HFF-Myc (cell line): ENCODE results near the gene BLCAP.

ENCODE experiments used
- DNase-seq: peaks from one replicate; pipeline ENCODE4 v3.0.0-alpha.2; 2011; ENCODE audit warnings: low read depth; ENCODE audit errors: extremely low read depth
- H3K4me3 ChIP-seq: replicated peaks from 2 replicates; pipeline ENCODE4 v1.5.1; 2011; ENCODE audit warnings: low read depth, mild to moderate bottlenecking, control low read depth, low read length
- TF ChIP-seq, protein P1 (sequence below): IDR thresholded peaks from 2 replicates; pipeline ENCODE4 v1.5.1; 2012; ENCODE audit warnings: mild to moderate bottlenecking, low read depth, low read length, control low read depth; ENCODE audit errors: missing control alignments

The BLCAP gene

DNA sequence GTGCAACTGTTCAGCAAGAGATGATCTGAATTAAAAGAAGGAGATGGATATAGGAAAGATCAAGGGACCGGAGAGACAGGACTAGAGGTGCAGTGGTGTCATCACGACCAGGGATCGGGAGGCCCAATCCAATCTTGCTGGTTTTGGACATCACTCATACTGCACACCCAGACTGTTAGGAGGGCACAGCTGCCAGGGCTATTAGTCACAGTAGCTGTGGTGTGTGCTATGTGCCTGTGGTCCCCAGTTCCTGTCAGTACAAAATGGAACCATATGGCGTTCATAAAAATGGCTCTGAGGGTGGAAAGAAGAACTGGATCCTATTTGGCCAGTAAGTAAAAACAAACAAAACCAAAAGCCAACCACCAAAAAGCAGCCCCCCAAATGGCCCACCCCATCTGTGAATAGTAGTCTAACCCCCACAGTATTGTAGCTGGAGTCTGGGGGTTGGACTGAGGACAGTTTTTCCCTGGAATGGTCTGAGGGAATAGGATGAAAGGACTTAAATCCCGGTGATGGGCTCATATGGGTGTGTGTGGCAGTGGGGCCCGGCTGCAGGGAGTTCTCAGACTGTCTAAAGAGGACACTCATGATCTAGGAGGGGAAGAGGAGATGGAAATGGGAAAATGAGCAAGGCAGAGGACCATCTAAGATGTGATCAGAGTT lies 15.9 kb downstream of the BLCAP start:
- TF ChIP-seq, protein P1, sequence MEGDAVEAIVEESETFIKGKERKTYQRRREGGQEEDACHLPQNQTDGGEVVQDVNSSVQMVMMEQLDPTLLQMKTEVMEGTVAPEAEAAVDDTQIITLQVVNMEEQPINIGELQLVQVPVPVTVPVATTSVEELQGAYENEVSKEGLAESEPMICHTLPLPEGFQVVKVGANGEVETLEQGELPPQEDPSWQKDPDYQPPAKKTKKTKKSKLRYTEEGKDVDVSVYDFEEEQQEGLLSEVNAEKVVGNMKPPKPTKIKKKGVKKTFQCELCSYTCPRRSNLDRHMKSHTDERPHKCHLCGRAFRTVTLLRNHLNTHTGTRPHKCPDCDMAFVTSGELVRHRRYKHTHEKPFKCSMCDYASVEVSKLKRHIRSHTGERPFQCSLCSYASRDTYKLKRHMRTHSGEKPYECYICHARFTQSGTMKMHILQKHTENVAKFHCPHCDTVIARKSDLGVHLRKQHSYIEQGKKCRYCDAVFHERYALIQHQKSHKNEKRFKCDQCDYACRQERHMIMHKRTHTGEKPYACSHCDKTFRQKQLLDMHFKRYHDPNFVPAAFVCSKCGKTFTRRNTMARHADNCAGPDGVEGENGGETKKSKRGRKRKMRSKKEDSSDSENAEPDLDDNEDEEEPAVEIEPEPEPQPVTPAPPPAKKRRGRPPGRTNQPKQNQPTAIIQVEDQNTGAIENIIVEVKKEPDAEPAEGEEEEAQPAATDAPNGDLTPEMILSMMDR: no peak
- H3K4me3 ChIP-seq: no peak overlapping the region
- DNase-seq: peak; percentile 79

DNA sequence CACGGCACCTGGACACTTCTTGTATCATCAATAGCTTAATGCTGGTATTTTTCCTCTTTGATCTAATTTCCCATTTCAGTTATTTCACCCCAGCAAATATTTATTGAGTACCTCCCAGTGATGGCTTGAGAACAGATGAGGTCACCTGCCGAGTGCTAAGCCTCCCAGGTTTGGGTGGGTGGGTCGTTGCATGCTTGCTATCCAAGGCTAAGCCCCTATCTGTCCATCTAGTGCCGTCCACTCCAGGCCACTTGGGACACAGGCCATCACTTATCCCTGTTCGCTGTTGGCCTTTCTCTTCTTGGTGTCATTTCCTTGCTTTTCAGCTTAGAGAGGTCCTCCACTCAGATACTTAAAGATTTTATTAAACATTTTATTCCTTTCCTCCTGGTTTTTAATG lies 17.4 kb downstream of the BLCAP start:
- TF ChIP-seq, protein P1: no peak
- DNase-seq: no peak
- H3K4me3 ChIP-seq: no peak overlapping the region

DNA sequence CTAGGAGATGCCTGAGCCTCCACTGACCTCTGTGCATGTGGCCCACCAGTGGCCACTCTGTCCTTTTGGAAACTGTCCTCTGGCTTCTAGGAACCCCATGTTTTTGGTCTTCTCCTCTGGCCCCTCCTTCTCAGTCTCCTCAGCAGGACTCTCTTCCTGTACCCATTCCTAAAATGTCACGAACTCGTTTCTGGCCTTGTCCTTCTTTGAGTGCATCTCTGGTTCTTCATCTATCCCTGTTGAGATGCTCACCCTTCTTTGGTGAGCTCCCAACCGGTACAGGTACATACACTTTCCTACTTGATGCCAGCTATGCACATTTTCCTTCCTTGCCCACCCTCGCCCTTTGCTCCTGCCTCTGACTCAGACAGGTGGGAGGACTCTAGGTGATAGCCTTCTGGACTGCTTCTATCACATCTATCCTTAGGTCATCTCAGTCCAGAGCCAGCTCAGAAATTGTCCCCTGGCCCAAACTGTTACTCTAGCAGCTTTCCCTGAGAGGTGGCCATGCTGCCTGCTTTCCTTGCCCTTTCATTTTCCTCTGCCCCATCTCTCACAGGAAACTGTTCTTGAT lies 21.4 kb downstream of the BLCAP start:
- TF ChIP-seq, protein P1: no peak
- DNase-seq: no peak
- H3K4me3 ChIP-seq: no peak overlapping the region

DNA sequence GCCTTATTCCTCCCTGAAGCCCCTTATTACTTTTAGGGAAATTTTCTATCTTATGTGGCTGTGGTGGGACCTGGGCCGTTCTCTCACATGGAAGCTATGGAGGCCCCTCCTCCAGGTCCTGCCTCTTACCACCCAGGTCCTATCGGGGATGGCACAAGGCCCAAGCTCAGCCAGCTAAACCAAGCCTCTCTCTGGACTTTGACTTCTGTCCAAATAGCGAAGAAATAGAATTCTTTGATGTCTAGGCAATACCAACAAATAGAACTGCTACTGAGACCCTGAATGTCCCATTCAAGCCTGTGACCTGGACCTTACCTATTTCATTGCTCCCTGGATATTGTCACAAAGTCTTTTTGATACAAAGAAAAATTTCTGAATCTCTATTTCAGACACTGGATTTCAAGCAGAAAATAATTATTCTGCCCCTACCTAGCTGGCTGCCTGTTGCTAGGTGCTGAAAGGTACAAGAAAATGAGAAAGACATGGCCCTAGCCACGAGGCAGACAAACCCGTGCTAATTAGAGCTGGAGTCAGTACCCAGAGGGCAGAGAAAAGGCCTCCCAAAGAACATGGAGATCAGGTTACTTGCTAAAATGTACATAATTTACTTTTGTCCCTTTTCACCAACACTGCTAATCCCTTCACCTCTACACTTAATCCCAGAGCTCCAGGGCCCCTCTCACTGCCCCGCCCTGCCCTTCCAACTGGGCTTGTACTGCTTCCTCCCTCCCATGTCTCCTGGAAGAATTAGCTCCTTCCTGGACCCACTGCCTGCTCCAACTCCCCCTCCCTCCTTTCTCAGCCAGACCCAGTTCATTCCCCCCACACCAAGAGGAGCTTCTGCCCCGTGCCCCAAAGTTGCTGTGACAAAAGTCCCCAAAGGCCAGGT lies 22.2 kb downstream of the BLCAP start:
- H3K4me3 ChIP-seq: no peak overlapping the region
- DNase-seq: no peak
- TF ChIP-seq, protein P1: no peak

DNA sequence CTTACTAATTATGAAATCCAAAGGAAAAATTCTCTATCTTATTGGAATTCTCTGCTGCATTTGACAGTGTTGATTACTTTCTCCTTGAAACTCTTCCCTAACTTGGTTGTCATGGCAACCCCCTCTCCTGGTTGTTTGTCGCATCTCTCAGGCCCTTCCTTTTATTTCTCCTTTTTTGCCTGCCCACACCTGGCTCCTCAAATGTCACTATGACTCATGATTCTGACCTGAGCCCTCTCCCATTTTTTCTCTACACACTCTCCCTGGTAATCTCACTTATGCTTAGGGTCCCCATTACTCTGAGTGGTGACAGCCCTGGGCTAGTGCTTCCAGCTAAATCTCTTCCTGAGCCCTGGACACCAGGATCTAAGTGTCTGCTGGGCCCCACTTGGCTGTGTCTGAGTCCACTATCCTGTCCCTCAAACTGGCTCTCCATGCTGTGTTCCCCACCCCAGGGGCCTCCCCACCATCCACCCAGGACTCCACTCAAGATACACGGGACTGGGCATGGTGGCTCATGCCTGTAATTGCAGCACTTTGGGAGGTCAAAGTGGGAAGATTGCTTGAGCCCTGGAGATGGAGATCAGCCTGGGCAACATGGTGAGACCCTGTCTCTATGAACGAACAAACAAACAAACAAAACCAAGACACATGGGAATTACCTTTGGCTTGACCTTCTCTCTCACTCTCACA lies 23.1 kb downstream of the BLCAP start:
- TF ChIP-seq, protein P1: no peak
- DNase-seq: no peak
- H3K4me3 ChIP-seq: no peak overlapping the region

DNA sequence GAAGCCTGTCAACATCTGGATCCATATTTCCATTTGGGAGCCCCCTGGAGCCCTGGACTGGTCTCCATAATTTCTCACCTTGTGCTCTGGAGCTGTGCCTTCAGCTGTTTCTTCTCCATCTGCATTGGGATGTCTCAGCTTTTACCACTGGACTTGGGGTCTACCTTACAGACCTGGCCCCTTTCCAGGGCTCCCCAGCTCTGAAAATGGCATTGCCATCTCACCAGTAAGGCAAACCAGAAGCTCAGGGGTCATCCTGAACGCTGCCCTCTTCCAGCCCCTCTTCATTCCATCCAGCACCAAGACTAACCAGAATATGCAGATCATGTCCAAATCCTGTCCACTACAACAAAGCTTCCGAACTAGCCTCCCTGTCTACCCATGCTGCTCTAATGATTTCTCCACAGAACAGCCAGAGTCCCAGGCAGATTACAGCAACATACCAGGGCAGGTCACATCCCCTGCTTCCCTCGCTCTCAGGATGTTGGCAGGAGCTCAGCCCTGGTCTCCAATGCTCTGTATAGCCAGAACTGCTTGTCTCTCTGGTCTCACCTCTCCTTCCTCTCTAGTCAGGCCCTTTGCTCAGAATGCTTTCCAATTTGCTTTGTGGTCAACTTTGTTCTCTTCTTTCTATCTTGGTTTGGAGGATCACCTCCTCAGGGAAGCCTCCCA lies 24.3 kb downstream of the BLCAP start:
- TF ChIP-seq, protein P1: no peak
- DNase-seq: no peak
- no peak overlapping the region for H3K4me3 ChIP-seq
